ENCODE measurements around the gene CTRB1.

Gene CTRB1

GRCh38 chr16:75257886-75258806, 39.4 kb downstream of the CTRB1 start:
- intact Hi-C loops (cut with DNase I; ENCODE audit: low total_unique reads) = no loop called here

GRCh38 chr16:75258807-75259141, 40.0 kb downstream of the CTRB1 start:
- TF ChIP-seq CTCF (IDR thresholded peaks at IDR 0.05) = no peak

More at GRCh38 chr16:75257886-75258806, 39.4 kb downstream of the CTRB1 start:
- TF ChIP-seq CTCF (IDR thresholded peaks at IDR 0.05) = no peak
- DNase-seq = no peak
- H3K27me3 ChIP-seq = no peaks in the 10 kb centered on the region
- H3K4me1 ChIP-seq = peaks cover 9 to 98% (median 79%) of the 10 kb centered on the region in 4 donors
- no peaks in the 10 kb centered on the region for H3K9me3 ChIP-seq
- H3K36me3 ChIP-seq = no peaks in the 10 kb centered on the region
- H3K4me3 ChIP-seq = no peak overlapping the region
- peak overlapping the region in 1 of 2 donors; percentile 99 for H3K27ac ChIP-seq

GRCh38 chr16:75260851-75261589, 42.2 kb downstream of the CTRB1 start:
- no peak for TF ChIP-seq CTCF (IDR thresholded peaks at IDR 0.05)
- no peak overlapping the region for H3K4me3 ChIP-seq
- no peaks in the 10 kb centered on the region for H3K27me3 ChIP-seq
- peaks cover 5 to 87% (median 68%) of the 10 kb centered on the region in 4 donors for H3K4me1 ChIP-seq
- H3K9me3 ChIP-seq = no peaks in the 10 kb centered on the region
- intact Hi-C loops (cut with DNase I; ENCODE audit: low total_unique reads) = no loop called here
- H3K36me3 ChIP-seq = no peaks in the 10 kb centered on the region
- DNase-seq = no peak
- H3K27ac ChIP-seq = peak overlapping the region; percentile 95 to 96

More at GRCh38 chr16:75258807-75259141, 40.0 kb downstream of the CTRB1 start:
- Histone ChIP-seq H3K4me3 (no peak overlapping the region), H3K9me3 (no peaks in the 10 kb centered on the region), H3K4me1 (peaks cover 9 to 98% (median 79%) of the 10 kb centered on the region in 4 donors), H3K27me3 (no peaks in the 10 kb centered on the region), H3K36me3 (no peaks in the 10 kb centered on the region), H3K27ac (peak overlapping the region in 1 of 2 donors; percentile 99)
- intact Hi-C loops (cut with DNase I; ENCODE audit: low total_unique reads) = no loop called here
- no peak for DNase-seq

- H3K27me3 ChIP-seq = no peaks in the 10 kb centered on the region
- TF ChIP-seq CTCF (IDR thresholded peaks at IDR 0.05) = no peak
- H3K27ac ChIP-seq = peak overlapping the region; percentile 95 to 96
- H3K4me3 ChIP-seq = no peak overlapping the region
- H3K9me3 ChIP-seq = no peaks in the 10 kb centered on the region
- peaks cover 5 to 87% (median 68%) of the 10 kb centered on the region in 4 donors for H3K4me1 ChIP-seq
- no peaks in the 10 kb centered on the region for H3K36me3 ChIP-seq
- DNase-seq = no peak
- intact Hi-C loops (cut with DNase I; ENCODE audit: low total_unique reads) = no loop called here
Observed at GRCh38 chr16:75261590-75262078, 42.8 kb downstream of the CTRB1 start.

- Histone ChIP-seq H3K4me3 (peak overlapping the region in 1 of 2 donors; percentile 96), H3K27me3 (no peaks in the 10 kb centered on the region), H3K27ac (peak overlapping the region; percentile 95 to 96), H3K9me3 (no peaks in the 10 kb centered on the region), H3K36me3 (no peaks in the 10 kb centered on the region), H3K4me1 (peaks cover 5 to 87% (median 67%) of the 10 kb centered on the region in 4 donors)
- TF ChIP-seq CTCF (IDR thresholded peaks at IDR 0.05) = no peak
- DNase-seq = peak in 1 of 2 donors; percentile 71
- intact Hi-C loops (cut with DNase I; ENCODE audit: low total_unique reads) = no loop called here
Observed at GRCh38 chr16:75262104-75262799, 43.5 kb downstream of the CTRB1 start.

Measured in tibial artery (tissue), 4 donors.